Epidermal melanocyte (primary cell): Measurements from ENCODE around the gene SLCO2A1.

ENCODE experiments used
- DNase-seq: peaks from one replicate; pipeline ENCODE4 v3.0.0; 2011; ENCODE audit warnings: low spot score; ENCODE audit not compliant: insufficient read length

The SLCO2A1 gene

DNA sequence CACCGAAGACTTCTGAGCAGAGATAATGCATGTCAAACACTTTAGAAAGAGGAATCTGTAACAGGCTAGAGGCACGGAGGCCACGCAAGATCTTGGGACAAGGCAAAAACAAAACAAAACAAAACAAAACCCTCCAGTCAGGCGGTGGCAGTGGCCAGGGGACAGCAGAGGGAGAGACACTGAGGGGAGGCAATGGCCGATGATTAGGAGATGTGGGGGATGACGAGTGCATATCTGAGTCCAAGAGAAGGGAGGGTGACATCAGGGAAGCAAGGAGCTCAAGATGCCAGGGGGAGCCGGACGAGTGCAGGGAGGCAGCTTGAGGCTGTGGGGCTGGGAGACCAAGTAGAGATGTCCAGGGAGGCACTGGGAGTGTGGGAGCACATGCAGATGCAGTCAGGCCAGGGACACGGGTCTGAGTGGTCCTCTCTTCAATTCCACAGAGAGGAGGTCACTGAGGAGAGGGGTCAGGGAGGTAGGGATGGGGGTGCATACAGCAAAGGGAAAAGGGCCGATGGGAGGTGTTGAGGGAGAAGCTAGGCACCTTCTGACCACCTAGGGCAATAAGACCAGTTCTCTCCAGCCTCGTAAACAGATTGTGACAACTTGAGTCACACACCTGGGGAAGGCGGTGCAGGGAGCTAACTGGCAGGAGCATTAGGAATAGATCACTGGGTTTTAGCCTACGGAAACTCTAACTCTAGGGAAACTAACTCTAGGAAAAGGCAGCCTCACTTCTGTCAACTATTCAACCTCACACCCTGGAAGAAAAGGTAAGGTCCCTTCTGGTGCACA lies 29.6 kb downstream of the SLCO2A1 start:
- DNase-seq = no peak

DNA sequence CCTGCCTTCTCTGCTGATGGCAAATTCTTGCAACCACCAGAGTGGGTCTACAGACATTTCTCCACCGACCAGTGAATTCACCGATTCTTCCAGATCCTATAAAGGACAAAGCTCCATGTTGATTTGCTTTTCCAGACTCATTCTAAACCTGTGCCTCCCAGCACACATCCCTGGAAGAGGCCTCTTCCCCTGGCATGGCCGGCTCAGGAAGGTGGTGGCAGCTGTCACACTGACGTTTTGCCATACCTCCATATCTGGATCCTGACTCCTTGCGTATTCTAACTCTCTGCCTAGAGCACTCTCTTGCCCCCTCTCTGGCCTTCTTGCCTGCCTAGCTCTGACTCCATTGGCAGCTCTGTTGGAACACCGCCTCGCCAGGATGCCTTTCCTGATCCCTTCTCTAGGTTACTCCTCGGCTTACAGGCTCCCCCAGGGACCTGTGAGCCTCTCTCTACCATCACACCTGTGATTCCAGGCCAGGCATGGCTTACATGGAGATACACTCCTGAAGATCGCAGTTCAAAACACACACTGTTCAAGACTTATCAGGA lies 31.0 kb downstream of the SLCO2A1 start:
- DNase-seq = no peak

DNA sequence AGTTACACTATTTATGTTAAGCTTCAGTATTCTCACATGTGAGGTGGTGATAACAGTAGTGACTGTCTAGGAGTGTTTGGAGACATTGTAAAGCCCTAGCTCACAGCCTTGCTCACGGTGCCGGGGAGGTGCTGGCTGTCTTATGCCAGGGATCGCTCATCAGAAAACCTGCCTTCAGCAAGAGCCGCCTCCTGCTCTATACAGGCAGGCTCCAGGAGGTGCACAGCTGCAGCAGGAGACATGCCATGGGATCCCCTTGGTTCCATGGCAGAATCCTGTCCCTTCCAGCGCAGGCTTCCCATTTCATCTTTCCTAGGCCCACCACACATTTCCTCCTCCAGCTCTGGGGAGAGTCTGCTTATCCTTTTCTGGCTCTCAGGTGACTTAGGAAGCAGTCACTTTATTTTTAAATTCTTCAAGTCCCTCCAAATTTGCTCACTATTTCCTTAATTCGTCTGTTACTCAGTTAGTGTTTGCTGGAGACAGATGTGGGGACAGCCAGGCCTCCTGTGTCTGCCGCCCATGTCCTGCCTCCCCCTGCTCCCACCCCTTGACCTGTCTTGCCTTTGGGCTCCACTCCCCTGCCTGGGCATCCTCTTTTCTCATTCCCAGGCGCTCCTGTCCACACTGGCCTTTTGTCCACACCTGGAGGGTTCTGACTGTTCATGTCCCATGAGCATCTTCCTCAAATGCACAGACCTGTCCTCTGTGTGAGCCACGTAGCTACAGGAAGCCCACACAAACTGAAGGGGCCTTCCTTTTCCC lies 31.7 kb downstream of the SLCO2A1 start:
- DNase-seq = no peak

DNA sequence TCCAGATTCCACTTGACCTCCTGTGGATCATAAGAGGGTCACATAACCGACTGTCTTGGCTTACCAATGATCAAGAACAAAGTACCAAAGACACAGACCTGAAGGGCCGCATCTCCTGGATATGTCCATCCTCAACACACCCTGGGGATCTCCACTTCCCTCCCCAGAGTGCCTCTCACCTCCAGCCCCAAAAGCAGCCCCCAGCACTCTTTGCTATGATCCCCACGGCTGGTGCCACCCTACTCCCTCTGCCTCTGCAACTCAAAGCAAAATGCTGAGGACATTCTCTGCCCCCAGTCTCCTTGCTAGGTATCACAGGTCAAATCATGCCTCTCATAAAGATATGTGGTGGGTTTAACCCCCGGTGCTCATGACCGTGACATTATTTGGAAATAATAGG lies 32.7 kb downstream of the SLCO2A1 start:
- DNase-seq = no peak

DNA sequence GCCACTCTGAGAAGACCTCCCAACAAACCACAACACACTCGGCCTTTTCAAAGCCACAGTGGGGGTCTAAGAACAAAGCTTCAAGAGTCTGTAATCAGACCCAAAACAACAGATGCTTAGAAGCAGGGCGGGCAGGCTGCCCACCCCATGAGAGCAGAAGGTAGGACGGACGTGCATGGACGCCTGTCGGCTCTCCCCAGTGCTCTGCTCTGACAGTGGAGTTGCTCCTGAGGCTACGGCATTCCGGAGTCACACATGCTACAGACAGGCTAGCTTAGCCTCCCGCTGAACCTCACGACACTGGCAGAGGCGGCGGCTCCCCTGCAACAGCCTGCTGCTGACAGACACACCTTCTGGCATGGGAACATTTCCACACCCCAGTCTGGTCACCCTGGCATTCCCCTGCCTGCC lies 33.5 kb downstream of the SLCO2A1 start:
- DNase-seq = no peak

DNA sequence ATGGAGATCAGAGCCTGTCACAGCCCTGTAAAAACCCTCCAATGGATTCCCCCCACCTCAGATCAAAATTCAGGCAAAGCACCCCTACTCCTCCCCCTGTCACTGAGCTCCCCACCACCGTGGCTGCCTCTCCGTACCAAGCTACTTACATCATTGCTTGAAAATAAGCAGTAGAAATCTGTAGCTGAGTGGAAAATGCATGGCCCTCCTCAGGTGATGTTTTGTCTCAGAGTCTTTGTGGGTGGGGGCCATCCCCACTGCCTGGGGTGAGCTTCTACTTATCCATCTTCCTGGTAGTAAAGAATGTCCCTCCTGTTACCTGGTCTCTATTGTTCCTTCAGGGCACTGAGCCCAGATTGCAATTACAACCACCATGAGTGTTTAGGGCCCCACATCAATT lies 34.5 kb downstream of the SLCO2A1 start:
- DNase-seq = no peak

DNA sequence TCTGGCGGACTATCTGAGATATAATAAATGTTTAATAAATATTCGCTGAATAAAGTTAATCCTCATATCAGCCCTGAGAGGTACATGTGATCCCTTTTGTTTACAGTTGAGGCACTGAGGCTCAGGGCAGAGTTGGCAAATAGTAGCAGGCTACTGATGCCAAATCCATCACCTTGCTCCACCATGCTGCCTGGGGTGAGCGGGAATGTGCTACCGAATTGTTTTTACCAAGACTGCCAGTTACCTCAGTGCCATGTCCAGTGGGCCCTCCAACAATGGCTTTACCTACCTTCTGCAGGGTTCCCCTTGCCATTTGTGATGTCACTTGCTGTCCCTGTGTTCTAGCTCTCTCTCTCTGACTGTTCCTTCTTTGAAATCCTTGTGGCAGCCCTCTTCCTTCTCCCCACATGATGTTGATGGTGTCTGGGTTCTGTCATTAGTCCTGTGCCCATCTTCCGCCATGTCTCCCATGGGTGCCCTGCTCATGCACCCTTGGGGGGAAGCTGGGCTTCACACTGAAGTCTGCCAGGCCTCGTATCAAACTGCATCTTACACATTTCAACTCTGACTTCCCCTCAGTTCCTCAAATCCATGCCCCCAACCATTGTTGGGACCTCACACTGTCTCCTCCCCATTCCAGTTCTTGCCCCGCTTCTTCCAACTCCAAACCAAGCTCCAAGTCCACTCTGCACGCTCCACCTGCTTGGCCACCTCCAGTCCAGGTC lies 35.4 kb downstream of the SLCO2A1 start:
- DNase-seq = no peak

DNA sequence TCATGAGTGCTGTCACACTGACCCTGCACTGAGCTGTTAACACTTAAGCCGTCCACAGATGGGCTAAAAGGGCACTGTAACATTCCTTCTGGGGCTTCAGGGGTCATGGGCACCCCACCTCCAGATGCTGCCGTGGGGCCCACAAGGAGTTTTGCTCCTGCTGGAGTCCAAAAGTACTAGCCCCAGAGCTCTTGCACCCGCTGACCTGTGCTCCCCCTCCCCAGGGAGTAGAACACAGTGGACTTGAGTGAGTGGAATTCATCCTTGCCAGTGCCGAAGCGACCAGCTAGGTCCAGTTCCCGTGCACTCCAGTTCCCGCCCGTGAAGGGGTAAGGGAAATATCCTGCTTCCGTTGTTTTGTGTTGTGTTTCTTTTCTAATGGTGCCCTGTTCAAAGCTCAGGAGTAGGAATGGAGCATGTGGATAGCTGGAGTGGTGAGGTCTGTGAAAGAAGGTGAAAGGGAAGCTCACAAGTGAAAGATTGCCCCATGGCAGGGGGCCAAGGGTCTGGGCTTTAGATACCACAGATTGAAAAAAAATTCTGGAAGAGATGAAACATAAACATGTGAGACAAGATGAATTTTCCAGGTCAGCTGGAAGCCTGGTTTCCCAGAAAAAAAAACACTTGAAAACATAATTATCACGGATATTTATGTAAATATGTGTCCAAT lies 36.6 kb downstream of the SLCO2A1 start:
- DNase-seq = no peak

DNA sequence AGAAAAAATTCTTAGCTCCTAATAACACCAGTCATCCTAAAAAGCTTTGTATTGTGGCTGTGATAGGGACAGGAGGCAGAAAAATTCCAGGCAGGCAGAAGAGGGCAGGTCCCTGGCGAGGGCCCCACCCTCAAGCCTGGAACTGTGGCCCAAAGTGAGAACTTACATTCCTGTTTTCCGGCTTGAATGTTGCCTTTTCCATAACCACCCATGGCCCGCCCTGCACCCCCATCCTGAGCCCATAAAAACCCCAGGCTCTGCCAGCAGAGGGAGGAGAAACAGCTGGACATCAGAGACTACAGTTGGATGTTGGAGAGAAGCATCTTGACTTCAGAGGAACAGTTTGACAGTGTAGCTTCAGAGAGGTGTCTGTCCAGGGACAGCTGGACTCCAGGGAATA lies 37.3 kb downstream of the SLCO2A1 start:
- no peak for DNase-seq

DNA sequence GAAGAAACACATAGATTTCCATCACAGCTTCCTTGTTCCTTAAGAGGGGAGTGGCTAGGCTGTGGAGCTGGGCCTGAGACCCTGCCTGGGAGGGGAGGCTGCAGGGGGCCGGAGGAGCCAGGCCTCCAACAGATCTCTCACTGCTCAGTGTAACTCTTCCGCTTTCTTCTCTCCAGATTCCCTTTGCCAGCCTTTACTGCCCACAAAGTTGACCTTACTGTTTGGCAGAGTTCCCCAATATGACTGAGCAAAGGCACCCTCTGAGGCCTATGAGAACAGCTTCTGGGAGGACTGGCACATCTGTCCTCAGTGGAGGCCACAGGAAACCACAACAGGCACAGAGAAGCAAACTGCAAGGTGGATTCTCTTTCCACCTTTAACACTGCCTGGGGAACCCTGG lies 38.1 kb downstream of the SLCO2A1 start:
- DNase-seq = no peak

DNA sequence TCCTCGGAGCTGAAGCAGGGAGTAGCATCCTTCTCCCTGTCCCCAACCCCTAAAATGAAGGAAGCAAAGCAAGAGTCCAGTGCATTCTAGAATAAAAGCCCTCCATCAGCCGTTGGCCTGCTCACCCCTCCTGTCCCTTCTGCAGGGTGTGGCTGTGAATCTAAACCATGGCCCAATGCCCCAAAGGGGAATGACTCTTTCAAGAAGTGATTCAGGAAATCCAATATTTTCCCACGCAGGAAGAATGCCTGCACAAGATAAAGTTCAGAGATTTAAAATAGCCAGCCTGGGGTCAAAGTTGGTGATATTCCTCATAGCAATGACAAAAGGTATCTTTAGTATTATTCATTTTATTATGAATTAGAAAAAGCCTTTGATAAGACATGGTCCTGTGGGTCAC lies 38.5 kb downstream of the SLCO2A1 start:
- DNase-seq = no peak

DNA sequence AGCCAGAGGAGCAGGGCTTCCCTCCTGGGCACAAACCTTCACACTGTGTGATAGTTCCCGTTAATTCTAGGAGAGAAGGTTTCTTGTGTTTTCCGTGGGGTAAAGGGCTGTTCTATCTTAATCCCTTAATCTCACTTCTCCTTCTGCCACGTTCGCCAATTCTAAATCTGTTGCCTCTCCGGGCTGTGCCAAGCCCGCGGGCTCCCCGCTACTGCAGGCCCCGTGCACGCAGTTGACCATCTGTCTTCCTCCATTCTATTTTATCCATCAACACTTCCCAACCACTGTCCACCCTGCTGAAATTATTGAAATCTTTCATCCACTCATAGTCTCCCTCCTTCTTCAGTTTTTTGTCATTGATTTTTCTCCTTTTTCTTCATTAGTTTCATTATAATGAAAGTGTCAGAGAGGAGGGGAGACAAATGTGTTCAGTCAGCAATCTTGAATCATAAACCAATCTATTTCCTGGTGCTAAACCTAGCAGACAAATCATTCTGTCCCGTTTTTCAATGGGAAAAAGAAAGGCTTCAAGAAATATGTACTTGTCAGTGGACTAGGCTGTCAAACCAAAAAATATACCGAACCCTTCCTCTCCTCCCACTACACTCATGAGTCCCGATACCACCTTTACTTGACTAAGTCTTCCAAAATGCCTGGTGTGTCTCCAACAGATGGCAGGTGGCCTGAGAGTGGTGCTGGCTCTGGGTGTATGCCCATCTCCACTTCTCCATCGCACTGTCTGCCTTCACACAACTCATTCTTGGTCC lies 39.6 kb downstream of the SLCO2A1 start:
- DNase-seq = no peak

DNA sequence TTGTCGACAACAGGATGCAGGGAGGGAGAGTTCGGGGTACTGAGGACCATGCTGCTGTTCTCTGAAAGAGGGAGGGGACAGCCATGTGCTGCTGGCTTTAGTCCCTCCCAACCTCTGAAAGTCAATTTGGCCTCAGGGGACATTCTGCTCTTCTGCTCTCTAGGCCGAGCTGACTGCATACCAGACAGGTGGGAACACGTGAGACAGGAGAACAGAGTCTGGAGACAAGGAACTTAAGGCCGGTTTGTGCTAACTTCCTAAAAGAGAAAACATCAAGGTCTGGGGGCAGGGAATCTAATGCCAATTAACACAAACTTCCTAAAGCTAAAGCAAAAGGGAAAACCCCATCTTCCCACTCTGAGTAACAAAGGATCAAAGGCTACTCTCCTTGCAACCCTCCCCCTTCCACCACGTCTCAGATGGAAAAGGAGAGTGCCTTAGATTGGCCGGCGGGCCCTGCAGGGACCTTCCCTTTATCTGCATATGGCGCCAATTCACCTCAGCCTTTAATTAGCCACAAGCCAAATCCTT lies 41.0 kb downstream of the SLCO2A1 start:
- no peak for DNase-seq

DNA sequence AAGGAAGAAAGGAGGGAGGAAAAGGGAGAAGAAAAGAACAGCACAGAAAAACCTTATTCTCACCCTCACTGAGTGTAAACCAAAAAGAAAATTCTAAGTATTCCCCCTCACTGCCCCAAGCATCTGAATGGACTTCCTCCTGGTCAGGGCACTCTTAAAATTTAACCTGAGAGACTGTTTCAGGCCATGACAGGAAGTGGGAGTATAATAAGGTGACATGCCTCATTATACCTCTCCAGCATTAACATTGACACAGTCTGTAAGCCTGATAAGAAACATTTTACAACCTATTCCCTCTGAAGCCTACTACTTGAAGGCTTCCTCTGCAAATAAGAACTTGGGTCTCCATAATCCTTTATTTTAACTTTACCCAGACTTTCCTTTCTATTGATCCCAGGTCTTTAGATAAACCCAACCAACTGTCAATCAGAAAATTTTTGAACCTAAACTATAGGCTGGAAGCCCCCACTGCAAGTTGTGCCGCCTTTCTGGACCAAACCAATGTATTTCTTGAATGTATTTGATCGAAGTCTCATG lies 41.7 kb downstream of the SLCO2A1 start:
- no peak for DNase-seq

DNA sequence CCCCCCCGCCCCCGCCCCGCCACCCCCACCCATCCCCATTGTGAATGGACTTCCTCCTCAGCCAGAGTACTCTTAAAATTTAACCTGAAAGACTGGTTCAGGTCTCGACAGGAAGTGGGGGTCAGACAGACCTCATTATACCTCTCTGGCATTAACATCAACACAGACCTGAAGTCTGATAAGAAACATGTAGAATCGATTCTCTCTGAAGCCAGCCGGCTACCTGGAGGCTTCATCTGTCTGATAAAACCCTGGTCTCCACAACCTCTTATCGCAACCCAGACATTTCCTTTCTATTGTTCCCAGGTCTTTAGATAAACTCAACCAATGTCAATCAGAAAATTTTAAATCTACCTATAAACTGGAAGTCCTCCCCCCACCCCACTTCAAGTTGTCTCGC lies 42.6 kb downstream of the SLCO2A1 start:
- no peak for DNase-seq

DNA sequence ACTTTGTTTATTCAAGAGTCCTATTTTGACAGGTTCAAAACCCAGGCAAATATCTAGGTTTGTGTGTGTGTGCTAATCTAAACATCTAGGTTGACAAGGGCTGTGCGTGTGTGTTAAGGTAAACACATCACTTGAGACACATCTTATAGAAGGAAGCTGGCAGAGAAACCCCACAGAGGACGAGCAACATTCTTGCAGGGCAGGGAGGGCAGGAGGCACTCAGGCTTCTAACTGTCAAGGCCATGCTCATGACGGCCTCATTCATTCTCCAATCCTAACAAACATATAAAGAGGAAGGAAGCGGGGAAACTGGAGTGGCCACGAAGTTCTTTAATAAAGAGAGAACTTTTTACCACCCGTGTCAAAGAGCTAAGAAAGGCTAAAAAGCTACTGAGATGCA lies 43.4 kb downstream of the SLCO2A1 start:
- no peak for DNase-seq

DNA sequence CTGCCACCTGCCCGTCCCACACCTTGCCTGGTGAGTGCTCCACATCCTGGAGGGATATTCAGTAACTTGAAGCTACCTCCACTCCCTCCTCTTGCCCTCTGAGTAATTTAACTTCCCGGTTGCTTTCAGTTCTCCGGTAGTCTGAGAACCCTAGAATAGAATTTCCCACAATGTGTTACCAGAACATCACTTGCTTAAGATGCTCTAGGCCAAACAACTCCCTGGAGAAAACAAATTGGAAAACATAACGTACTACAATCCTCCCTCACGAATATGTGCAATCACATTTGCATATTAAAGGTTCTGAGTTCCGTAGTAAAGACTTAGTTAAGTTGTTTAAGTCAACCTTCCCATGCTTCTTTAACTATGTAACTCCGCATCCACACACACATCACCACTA lies 44.8 kb downstream of the SLCO2A1 start:
- DNase-seq = no peak

DNA sequence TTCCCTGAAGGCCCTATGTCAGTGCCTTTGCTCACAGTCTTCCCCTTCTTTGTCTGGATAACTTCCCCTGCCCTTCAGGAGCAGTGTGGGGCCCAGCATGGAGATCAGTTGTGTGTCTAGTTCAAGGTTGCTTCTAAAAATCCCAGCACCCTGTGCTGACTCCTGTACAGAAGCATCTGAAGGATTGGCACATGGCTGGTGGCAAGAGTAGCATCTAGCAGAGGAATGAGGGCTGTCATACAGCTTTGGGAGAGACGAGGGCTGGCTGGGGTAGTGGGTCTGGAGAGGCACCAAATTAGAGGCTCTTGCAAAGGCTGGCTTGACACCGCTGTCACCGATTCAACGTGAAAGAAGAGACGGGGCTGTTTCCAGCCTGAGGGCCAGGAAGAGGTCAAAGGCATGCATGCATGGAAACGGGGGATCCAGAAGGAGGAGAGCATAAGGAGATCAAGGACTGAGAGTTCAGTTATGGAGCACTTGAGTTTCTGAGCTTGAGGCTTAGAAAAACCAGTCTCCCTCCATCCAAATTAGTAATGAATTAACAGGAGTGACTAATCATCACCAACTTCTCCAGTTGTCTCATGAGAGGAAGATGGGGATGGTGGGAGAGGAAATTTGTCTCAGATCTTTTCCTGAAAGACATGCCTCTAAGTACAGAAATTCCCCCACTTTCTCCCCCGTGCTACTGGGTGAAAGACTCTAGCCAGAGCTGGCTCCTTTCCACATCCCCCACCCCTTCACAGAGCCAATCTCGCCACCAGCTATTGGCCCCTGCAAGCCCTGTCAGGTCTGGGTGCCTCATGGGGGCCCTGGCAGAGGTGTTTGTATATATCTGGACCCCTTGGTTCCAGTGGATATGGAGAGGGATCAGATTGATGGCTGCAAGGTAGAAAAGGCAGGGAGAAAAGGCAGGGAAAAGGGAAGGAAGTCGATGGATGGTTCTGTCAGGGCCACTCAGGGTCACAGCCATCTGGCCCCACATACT lies 45.9 kb downstream of the SLCO2A1 start:
- DNase-seq = no peak

DNA sequence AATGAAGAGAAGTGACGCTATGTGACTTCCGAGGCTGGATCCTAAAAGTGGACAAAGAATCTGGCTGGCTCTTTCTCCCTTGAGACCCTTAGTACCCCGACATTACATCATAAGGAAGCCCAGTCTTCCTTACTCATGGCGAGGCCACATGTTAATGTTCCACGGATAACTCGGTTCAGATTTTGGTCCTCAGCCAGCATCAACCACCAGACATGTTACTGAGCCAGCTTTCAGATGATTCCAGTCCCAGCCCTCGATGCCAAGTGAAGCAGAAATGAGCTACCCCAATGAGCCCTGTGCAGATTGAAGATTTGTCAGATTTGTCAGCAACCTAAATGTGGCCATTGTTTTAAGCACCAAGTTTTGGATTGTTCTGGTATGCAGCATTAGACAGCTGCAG lies 46.6 kb downstream of the SLCO2A1 start:
- no peak for DNase-seq
